Endometrium (tissue), 2 donors: ENCODE results near the gene ATP11A.

ENCODE experiments used
- FAIRE-seq: peaks from 2 replicates; lab custom pipeline; 2012; peaks lifted over from hg19 to GRCh38; lab: Jason Lieb, UNC
- donor health status: control.
- donor health status: control.

Gene ATP11A

DNA sequence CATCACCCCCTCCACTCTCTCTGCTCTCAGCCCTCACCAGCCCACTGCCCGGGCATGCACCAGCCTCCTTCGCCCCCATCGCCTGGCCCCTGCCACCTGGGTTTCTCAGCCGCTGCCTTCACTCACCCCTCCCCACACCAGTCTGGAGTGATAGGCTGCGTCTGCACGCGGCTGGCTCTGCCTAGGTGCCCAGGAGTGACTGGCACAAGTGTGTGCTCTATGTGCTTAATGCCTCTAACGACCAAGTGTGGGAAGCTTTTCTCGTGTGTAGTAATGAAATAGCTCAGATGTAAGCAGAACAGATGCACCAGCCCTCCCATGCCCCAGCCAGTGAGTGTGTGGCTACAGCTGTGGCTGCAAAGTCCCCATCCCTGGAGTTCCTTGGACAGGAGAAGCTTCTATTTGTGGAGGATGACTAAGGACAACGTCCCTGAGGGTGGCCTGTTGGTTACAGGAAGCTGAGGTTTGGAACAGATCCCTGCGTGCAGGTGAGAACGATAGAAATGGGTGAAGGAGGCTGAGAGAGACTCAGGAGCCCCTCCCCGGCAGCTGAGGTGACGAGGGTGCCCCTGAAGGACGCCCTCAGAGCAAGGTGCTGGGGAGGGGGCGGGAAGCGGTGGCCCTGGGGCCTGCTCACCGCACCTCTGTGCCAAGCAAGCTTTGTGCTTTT, 35.6 kb downstream of the ATP11A start:
- no peak for FAIRE-seq

DNA sequence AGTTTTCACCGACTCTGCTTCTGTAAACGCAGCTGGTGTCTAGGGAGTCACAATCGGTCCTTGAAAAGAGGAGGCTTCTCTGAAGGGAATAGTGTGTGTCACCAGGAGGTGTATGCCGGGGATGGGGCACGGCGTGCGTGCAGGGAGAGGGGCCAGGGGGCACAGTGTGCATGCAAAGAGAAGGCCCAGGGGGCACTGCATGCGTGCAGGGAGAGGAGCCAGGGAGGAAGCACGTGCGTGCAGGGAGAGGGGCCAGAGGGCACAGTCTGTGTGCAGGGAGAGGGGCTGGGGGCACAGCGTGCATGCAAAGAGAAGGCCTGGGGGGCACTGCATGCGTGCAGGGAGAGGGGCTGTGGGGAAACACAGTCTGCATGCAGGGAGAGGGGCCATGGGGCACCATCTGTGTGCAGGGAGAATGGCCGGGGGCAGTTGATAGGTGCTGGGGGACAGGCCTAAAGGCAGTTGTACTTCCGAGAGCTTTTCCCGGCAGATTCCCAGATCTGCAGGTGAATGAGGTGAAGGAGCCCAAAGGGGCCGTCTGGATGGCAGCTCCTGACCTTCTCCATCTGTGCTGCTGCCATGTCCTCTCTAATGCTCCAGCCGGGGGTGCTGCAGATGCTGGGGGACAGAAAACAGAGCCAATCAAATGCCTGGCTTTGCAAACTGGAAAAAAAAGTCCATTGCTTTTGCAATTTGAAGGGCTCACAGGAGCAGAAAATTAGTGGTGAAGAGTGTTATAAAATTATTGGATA, 36.4 kb downstream of the ATP11A start:
- no peak for FAIRE-seq

GRCh38 chr13:112727581-112727980, 37.7 kb downstream of the ATP11A start:
- no peak for FAIRE-seq

DNA sequence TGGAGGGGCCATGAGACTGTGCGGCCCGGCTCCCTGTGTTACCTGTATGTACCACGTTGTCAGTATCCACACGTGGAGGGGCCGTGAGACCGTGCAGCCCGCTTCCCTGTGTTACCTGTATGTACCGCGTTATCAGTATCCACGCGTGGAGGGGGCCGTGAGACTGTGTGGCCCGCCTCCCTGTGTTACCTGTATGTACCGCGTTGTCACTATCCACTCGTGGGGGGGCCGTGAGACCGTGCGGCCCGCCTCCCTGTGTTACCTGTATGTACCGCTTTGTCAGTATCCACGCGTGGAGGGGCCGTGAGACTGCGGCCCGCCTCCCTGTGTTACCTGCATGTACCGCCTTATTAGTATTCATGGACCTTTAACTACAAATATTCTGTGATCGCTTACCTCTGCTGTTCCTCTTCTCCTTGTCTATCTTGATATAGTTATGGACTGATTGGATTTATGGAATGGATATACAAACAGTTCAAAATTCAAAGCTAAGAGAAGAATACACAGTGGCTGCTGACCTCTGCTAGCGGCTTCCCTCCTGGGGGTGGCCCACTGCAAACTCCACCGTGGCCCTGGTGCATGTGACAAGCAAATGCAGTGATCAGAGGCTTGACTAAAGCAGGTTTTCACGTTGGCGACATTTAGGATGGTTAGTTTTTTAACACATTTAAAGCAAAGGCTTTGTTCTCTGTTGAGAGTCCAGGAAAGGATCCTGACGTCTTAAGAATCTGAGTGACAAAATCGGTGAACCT, 38.7 kb downstream of the ATP11A start:
- no peak for FAIRE-seq

DNA sequence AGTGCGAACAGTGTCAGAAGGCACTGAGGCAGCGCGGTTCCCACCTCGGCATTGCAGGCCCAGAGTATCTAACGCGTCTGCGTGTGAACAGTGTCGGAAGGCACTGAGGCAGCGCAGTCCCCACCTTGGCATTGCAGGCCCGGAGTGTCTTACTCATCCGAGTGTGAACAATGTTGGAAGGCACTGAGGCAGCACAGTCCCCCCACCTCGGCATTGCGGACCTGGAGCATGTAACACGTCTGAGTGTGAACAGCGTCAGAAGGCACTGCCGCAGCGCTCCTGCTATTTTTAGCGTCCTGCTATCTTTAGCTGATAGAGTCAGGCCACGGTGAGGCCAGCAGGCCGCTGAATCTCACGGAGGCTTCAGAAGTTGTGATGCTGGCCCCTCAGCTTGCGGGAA, 39.6 kb downstream of the ATP11A start:
- FAIRE-seq: no peak

DNA sequence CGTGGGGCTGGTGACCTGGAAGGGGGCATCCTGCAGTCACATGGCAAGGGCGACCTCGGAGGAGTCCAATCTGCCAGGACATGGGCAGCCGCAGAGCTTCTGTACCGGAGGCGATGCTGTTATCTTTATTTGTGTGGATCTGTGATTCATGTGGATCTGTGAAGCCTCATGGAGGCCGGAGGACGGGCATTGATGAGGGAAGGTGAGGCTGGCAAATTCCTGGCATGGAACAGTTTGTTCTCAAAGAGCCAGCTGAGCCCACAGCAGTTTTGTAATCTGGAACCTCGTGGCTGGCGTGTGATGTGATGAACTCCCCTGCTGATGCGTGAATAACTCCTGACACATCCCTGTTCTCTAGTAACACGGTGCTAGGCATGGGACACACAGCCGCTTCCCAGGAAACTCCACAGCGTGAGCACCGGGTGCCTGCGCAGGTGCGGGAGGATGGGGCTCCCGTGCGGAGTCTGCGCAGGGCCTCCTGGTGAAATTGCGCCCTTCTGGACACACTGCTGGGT, 40.4 kb downstream of the ATP11A start:
- no peak for FAIRE-seq

GRCh38 chr13:112731667-112732616, 42.1 kb downstream of the ATP11A start:
- FAIRE-seq: no peak

GRCh38 chr13:112732679-112733078, 42.8 kb downstream of the ATP11A start:
- FAIRE-seq: no peak

DNA sequence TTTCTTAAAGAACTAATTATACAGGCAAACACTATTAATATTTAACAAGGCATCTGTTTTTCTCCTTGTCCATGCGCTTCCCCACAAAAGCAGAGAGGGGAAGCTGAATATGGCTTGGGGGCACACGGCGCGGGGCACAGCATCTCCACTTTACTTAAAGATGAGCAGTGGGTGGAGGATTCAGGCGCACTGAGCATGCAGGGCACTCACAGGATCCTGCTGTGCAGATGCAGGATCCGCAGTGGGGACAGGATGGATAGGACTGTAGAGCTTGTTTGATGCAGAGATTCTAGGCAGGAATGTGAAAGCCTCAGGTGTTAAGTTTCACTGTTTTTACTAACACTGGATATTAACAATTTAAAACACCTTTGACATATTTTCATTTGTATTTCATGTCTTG, 43.3 kb downstream of the ATP11A start:
- no peak for FAIRE-seq

- no peak for FAIRE-seq
These were observed 44.0 kb downstream of the ATP11A start for GRCh38 chr13:112733661-112734379.

- FAIRE-seq: peak; percentile 82
These were observed 45.1 kb downstream of the ATP11A start for GRCh38 chr13:112734696-112735547.

GRCh38 chr13:112735791-112736190, 46.0 kb downstream of the ATP11A start:
- FAIRE-seq: no peak

GRCh38 chr13:112737294-112737693, 47.5 kb downstream of the ATP11A start:
- no peak for FAIRE-seq

- no peak for FAIRE-seq
These were observed 48.8 kb downstream of the ATP11A start for GRCh38 chr13:112738606-112739005.

DNA sequence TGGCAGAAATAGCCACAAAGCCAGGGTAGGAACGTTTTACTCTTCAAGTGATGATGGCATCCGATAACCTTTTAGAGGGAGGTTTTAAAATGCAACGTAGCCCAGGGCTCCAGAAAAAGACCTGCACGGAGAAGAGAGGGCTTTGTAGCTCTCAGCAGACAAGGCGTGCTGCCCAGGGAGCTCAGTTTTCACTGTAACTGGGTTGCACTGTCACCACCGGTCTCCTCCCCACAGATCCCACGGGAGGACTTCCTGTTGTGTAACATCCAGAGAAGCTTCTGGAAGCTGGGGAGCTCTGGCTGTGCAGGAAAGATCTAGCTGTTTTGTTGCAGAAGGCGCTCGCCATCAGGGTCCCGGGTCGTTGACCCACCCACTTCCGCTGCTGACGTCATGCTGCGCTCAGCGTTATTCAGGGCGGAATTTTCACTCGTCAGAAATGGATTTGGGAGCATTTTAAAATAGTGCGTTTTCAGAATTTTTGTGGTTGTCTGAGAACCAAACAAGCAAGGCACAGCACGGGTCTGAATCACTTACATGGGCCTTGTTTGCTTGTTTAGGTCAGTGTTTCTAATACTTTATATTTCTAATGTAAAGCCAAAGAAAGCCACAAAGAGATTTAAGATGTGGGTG, 50.8 kb downstream of the ATP11A start:
- peak; percentile 71 for FAIRE-seq

DNA sequence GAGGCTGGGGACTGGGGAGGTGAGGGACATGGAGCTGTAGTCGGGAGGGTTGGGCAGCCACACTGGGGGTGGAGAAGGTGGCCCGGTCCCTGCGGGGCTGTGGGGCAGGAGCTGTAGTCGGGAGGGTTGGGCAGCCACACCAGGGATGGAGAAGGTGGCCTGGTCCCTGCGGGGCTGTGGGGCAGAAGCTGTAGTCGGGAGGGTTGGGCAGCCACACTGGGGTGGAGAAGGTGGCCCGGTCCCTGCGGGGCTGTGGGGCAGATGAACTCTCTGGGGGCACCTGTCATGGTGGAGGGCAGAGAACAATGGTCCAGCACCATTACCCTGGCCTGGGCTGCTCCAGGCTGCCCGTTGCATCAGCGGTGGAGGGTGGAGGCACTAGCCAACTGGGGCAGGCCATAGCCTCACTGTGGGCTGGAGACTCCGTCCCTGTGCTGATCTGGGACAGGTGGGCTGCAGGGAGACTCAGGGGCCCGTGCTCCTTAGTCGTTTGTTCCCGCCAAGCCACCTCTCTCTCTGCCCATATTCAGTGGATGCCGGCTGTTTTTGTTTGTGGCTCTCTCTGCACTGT, 51.4 kb downstream of the ATP11A start:
- no peak for FAIRE-seq

DNA sequence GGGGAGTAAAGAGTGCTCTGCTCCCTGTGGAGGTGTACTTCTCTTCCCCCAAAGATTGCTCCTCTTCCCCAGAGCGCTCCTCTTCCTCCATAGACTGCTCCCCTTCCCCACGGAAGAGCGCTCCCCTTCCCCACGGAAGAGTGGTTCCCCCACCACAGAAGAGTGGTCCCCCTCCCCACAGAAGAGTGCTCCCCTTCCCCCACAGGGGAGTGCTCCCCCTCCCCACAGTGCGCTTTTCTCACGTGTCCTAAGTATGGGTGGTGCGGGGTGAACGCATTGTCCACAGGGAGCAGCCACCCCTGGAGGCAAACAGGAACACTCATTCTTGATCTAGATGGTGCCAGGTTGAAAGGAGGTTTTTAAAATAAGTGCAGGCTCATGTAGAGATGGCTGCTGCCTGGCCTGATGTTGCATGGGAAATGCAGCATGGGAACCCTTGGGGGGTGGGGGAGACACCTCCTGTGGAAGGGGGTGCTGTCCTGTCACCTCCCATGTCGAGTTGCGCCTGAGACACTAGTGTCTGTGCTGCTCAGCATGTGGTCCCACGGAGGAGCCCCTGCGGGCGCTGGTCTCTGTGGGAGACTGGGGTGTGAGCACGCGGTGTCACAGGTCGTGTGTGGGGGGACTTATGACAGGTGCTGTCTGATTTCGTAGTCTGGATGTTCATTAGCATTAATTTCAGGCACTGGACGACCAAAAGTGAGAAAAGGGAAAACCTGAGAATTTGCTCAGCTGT, 52.2 kb downstream of the ATP11A start:
- FAIRE-seq: no peak

DNA sequence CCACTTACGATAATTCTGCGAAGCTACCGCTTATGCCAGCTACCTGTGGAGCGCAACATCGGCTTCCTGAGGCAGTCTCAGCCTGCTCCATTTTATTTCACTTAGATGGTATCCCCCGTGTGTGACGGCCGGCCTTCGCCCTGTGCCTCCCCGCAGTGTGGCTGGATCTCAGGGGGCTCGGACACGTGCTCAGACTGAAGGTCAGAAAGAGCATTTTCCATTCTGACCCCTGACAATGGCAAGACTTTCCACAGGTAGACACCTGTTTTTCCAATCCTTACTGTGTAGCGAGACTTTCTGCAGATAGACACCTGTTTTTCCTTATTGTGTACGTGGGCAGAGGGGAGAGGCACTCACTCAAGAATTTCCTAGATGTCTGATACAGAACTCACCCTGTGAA, 52.7 kb downstream of the ATP11A start:
- no peak for FAIRE-seq
